OCI-LY1 (cell line): ENCODE measurements around the gene CTXND1.

Source experiments
- H2AFZ ChIP-seq: fragments of 200-600 bp; sonication (generic), shearing (Covaris generic); 2 replicates; pipeline ENCODE4 v1.6.0; 2014; ENCODE audit warnings: antibody characterized with exemption, mild to moderate bottlenecking, low read length
- H3F3A ChIP-seq: fragments of 200-600 bp; sonication (generic), shearing (Covaris generic); 2 replicates; pipeline ENCODE4 v1.6.0; 2014; ENCODE audit warnings: mild to moderate bottlenecking, antibody characterized with exemption, low read length, moderate library complexity; ENCODE audit not compliant: insufficient read depth
- H3K27ac ChIP-seq: fragments of 200-600 bp; sonication (generic); 2 replicates; pipeline ENCODE4 v1.5.1; 2014; ENCODE audit warnings: low read length, mixed run types, mild to moderate bottlenecking, low read depth; ENCODE audit not compliant: poor library complexity, severe bottlenecking
- H3K27me3 ChIP-seq: fragments of 200-600 bp; sonication (generic); 2 replicates; pipeline ENCODE4 v1.6.0; 2014; ENCODE audit warnings: antibody characterized with exemption, mild to moderate bottlenecking, low read length, moderate library complexity; ENCODE audit not compliant: insufficient read depth
- H3K36me3 ChIP-seq: fragments of 200-600 bp; sonication (generic); 2 replicates; pipeline ENCODE4 v1.6.1; 2014; ENCODE audit warnings: mild to moderate bottlenecking, antibody characterized with exemption, low read length, moderate library complexity, mixed read lengths; ENCODE audit not compliant: insufficient read depth
- H3K4me1 ChIP-seq: fragments of 200-600 bp; sonication (generic); 2 replicates; pipeline ENCODE4 v1.5.1; 2014; ENCODE audit warnings: mild to moderate bottlenecking, low read length, moderate library complexity; ENCODE audit not compliant: insufficient read depth, severe bottlenecking
- H3K4me2 ChIP-seq: fragments of 200-600 bp; sonication (generic), shearing (Covaris generic); 2 replicates; pipeline ENCODE4 v1.6.1; 2014; ENCODE audit warnings: low read length
- H3K4me3 ChIP-seq: fragments of 200-600 bp; sonication (generic); 2 replicates; pipeline ENCODE4 v1.5.1; 2014; ENCODE audit warnings: low read length, low read depth, mild to moderate bottlenecking, mixed read lengths; ENCODE audit not compliant: poor library complexity, severe bottlenecking
- H3K79me2 ChIP-seq: fragments of 200-600 bp; shearing (Covaris generic); 2 replicates; pipeline ENCODE4 v1.6.1; 2016; ENCODE audit warnings: mixed run types, low read length, mixed read lengths; ENCODE audit not compliant: insufficient read depth
- H3K9ac ChIP-seq: fragments of 200-600 bp; sonication (generic), shearing (Covaris generic); 2 replicates; pipeline ENCODE4 v1.6.1; 2014; ENCODE audit warnings: mild to moderate bottlenecking, low read length, mixed read lengths
- H3K9me2 ChIP-seq: fragments of 200-600 bp; sonication (generic), shearing (Covaris generic); 2 replicates; pipeline ENCODE4 v1.6.1; 2014; ENCODE audit warnings: low read depth, mild to moderate bottlenecking, low read length, mixed read lengths
- H3K9me3 ChIP-seq: fragments of 200-600 bp; shearing (Covaris generic); 2 replicates; pipeline ENCODE4 v1.6.1; 2014; ENCODE audit warnings: low read length, mixed read lengths
- H4K20me1 ChIP-seq: fragments of 200-600 bp; sonication (generic), shearing (Covaris generic); 2 replicates; pipeline ENCODE4 v1.6.0; 2016; ENCODE audit warnings: mild to moderate bottlenecking, low read length; ENCODE audit not compliant: insufficient read depth
- CTCF ChIP-seq: fragments of 200-600 bp; sonication (generic), shearing (Covaris generic); IDR thresholded peaks from 2 replicates; pipeline ENCODE4 v1.5.1; 2017; ENCODE audit warnings: mild to moderate bottlenecking, antibody characterized with exemption, low read length, moderate library complexity, mixed read lengths
- EZH2 ChIP-seq: fragments of 200-600 bp; sonication (generic), shearing (Covaris generic); IDR thresholded peaks from 2 replicates; pipeline ENCODE4 v1.8.0; 2017; ENCODE audit warnings: borderline replicate concordance, mixed run types, mild to moderate bottlenecking, antibody characterized with exemption, low read length, moderate library complexity, mixed read lengths

CTXND1 gene

GRCh38 chr15:80183306-80183705 lies 68.7 kb downstream of the CTXND1 start:
- Histone ChIP-seq H3F3A (no peaks in the 10 kb centered on the region), H2AFZ (no peak overlapping the region), H3K36me3 (peaks cover 13% of the 10 kb centered on the region), H4K20me1 (no peaks in the 10 kb centered on the region), H3K27ac (no peak overlapping the region), H3K79me2 (no peaks in the 10 kb centered on the region), H3K4me3 (no peak overlapping the region), H3K9me3 (no peaks in the 10 kb centered on the region), H3K27me3 (no peaks in the 10 kb centered on the region), H3K9me2 (no peaks in the 10 kb centered on the region), H3K9ac (no peak overlapping the region), H3K4me1 (no peaks in the 10 kb centered on the region), H3K4me2 (no peak overlapping the region)
- TF ChIP-seq EZH2, result no peak
- TF ChIP-seq CTCF, result no peak

GRCh38 chr15:80182611-80183261 lies 69.3 kb downstream of the CTXND1 start:
- peaks cover 13% of the 10 kb centered on the region for H3K36me3 ChIP-seq
- H3K4me2 ChIP-seq, result no peak overlapping the region
- H2AFZ ChIP-seq, result no peak overlapping the region
- H3K79me2 ChIP-seq, result no peaks in the 10 kb centered on the region
- no peaks in the 10 kb centered on the region for H3K4me1 ChIP-seq
- H3K27ac ChIP-seq, result no peak overlapping the region
- H3K9me3 ChIP-seq, result no peaks in the 10 kb centered on the region
- H3K27me3 ChIP-seq, result no peaks in the 10 kb centered on the region
- no peaks in the 10 kb centered on the region for H4K20me1 ChIP-seq
- TF ChIP-seq CTCF, result no peak
- TF ChIP-seq EZH2, result no peak
- H3K4me3 ChIP-seq, result no peak overlapping the region
- no peaks in the 10 kb centered on the region for H3K9me2 ChIP-seq
- no peaks in the 10 kb centered on the region for H3F3A ChIP-seq
- no peak overlapping the region for H3K9ac ChIP-seq

GRCh38 chr15:80180986-80181385 lies 71.0 kb downstream of the CTXND1 start:
- no peaks in the 10 kb centered on the region for H3K27me3 ChIP-seq
- no peaks in the 10 kb centered on the region for H3K79me2 ChIP-seq
- H3K27ac ChIP-seq, result no peak overlapping the region
- no peaks in the 10 kb centered on the region for H3F3A ChIP-seq
- no peaks in the 10 kb centered on the region for H4K20me1 ChIP-seq
- H3K9ac ChIP-seq, result no peak overlapping the region
- H3K4me1 ChIP-seq, result no peaks in the 10 kb centered on the region
- peaks cover 3% of the 10 kb centered on the region; the same call in 1 of the 2 replicates for H3K36me3 ChIP-seq
- no peak overlapping the region for H3K4me3 ChIP-seq
- no peaks in the 10 kb centered on the region for H3K9me2 ChIP-seq
- no peak overlapping the region for H2AFZ ChIP-seq
- H3K9me3 ChIP-seq, result no peaks in the 10 kb centered on the region
- TF ChIP-seq CTCF (no peak), EZH2 (no peak)
- no peak overlapping the region for H3K4me2 ChIP-seq
